IMR-90 (cell line): ENCODE measurements around the gene HES7. TPM values are rescaled to one million over a fixed set of nuclear protein-coding genes. Genes with fewer than 3 reads are reported as not detected.

Experiments
- ATAC-seq: fragments of 200-7000 bp; cut with Tn5 transposase; 2 replicates; pipeline ENCODE4 v1.9.1; 2020; ENCODE audit warnings: low read depth, mild to moderate bottlenecking, moderate library complexity
- BruUV-seq: library from RNA; stranded (reverse); fragments of 400-500 nt; replicated peaks from 2 replicates; lab custom pipeline; 2021; lab: Mats Ljungman, UMichigan
- CTCF ChIA-PET: fragments of 300-600 bp; formaldehyde crosslinking; extraction: SDS; loops from one replicate; lab custom pipeline; 2021; ENCODE audit warnings: antibody characterized with exemption; lab: Yijun Ruan, JAX
- POLR2A ChIA-PET: fragments of 300-600 bp; sonication (Branson Sonifier 250); formaldehyde crosslinking; loops from one replicate; lab custom pipeline; 2022; ENCODE audit warnings: antibody characterized with exemption; ENCODE audit not compliant: unreplicated experiment; lab: Charles Lee
- DNase-seq: peaks from one replicate; pipeline ENCODE4 v3.0.0; 2013
- H2AFZ ChIP-seq: replicated peaks from 2 replicates; pipeline ENCODE3; 2013; ENCODE audit warnings: low read length, mild to moderate bottlenecking; ENCODE audit not compliant: poor library complexity
- H2AK5ac ChIP-seq: 2 replicates; pipeline ENCODE4 v1.6.1; 2013; ENCODE audit warnings: low read depth, low read length, inconsistent platforms
- H2AK9ac ChIP-seq: replicated peaks from 2 replicates; pipeline ENCODE3; 2013; ENCODE audit warnings: mild to moderate bottlenecking, low read depth, low read length, moderate library complexity; ENCODE audit not compliant: poor library complexity
- H2BK120ac ChIP-seq: 2 replicates; pipeline ENCODE4 v1.6.1; 2013; ENCODE audit warnings: low read depth, low read length, inconsistent platforms
- H2BK15ac ChIP-seq: 3 replicates; pipeline ENCODE4 v1.6.1; 2013; ENCODE audit warnings: low read depth, low read length, inconsistent platforms
- H2BK20ac ChIP-seq: 2 replicates; pipeline ENCODE4 v1.6.1; 2013; ENCODE audit warnings: low read depth, mild to moderate bottlenecking, inconsistent platforms, low read length, moderate library complexity
- H2BK5ac ChIP-seq: 2 replicates; pipeline ENCODE4 v1.6.1; 2013; ENCODE audit warnings: mild to moderate bottlenecking, low read depth, low read length, inconsistent platforms; ENCODE audit not compliant: poor library complexity, severe bottlenecking
- H3K14ac ChIP-seq: replicated peaks from 2 replicates; pipeline ENCODE4 v1.6.1; 2013; ENCODE audit warnings: low read depth, low read length, inconsistent platforms
- H3K18ac ChIP-seq: 2 replicates; pipeline ENCODE4 v1.6.1; 2013; ENCODE audit warnings: low read depth, low read length, control low read depth
- H3K23ac ChIP-seq: 2 replicates; pipeline ENCODE4 v1.6.1; 2013; ENCODE audit warnings: low read depth, low read length, inconsistent platforms
- H3K27ac ChIP-seq: 2 replicates; pipeline ENCODE4 v1.5.1; 2013; ENCODE audit warnings: mild to moderate bottlenecking, control low read depth, low read length; ENCODE audit not compliant: insufficient read depth
- H3K27me3 ChIP-seq: 2 replicates; pipeline ENCODE4 v1.6.1; 2013; ENCODE audit warnings: low read length; ENCODE audit not compliant: control insufficient read depth, insufficient read depth
- H3K36me3 ChIP-seq: 2 replicates; pipeline ENCODE4 v1.6.1; 2013; ENCODE audit warnings: low read length, mixed read lengths; ENCODE audit not compliant: control insufficient read depth, insufficient read depth
- H3K4ac ChIP-seq: 2 replicates; pipeline ENCODE4 v1.6.1; 2013; ENCODE audit warnings: low read depth, low read length, inconsistent platforms
- H3K4me1 ChIP-seq: 2 replicates; pipeline ENCODE4 v1.6.1; 2013; ENCODE audit warnings: low read length, mixed read lengths; ENCODE audit not compliant: control insufficient read depth, insufficient read depth
- H3K4me2 ChIP-seq: 2 replicates; pipeline ENCODE4 v1.6.1; 2013; ENCODE audit warnings: low read depth, mild to moderate bottlenecking, control low read depth, low read length, moderate library complexity
- H3K4me3 ChIP-seq: 2 replicates; pipeline ENCODE4 v1.5.1; 2013; ENCODE audit warnings: low read depth, mild to moderate bottlenecking, control low read depth, low read length, moderate library complexity; ENCODE audit not compliant: insufficient read depth
- H3K56ac ChIP-seq: 2 replicates; pipeline ENCODE4 v1.6.1; 2013; ENCODE audit warnings: low read length, inconsistent platforms; ENCODE audit not compliant: insufficient read depth; ENCODE audit errors: extremely low read depth
- H3K79me1 ChIP-seq, 2 experiments: 2 replicates each; pipeline ENCODE4 v1.6.1; 2013; ENCODE audit warnings: low read length in 2 of 2, inconsistent platforms in 1 of 2, low read depth in 1 of 2
- H3K9ac ChIP-seq: 2 replicates; pipeline ENCODE4 v1.6.1; 2013; ENCODE audit warnings: low read depth, low read length, control low read depth
- H3K9me1 ChIP-seq: 2 replicates; pipeline ENCODE4 v1.6.1; 2013; ENCODE audit warnings: low read length, inconsistent platforms; ENCODE audit not compliant: insufficient read depth
- H3K9me3 ChIP-seq: 2 replicates; pipeline ENCODE4 v1.6.1; 2013; ENCODE audit warnings: low read length; ENCODE audit not compliant: control insufficient read depth, insufficient read depth
- H4K20me1 ChIP-seq: 2 replicates; pipeline ENCODE4 v1.6.1; 2013; ENCODE audit warnings: low read length, inconsistent platforms; ENCODE audit not compliant: insufficient read depth
- H4K5ac ChIP-seq: 2 replicates; pipeline ENCODE4 v1.6.1; 2013; ENCODE audit warnings: mild to moderate bottlenecking, low read depth, low read length, control low read depth
- H4K8ac ChIP-seq, 2 experiments: 2 replicates each; pipeline ENCODE4 v1.6.1; 2013; ENCODE audit warnings: low read depth in 2 of 2, low read length in 2 of 2, control low read depth in 1 of 2, inconsistent platforms in 1 of 2
- H4K91ac ChIP-seq: 2 replicates; pipeline ENCODE4 v1.6.1; 2013; ENCODE audit warnings: low read depth, low read length, inconsistent platforms; ENCODE audit not compliant: insufficient read depth
- BHLHE40 ChIP-seq: fragments of 150-350 bp; IDR thresholded peaks from 2 replicates; pipeline ENCODE4 v1.6.1; 2016; ENCODE audit warnings: mild to moderate bottlenecking, low read depth, low read length
- CEBPB ChIP-seq: IDR thresholded peaks from 2 replicates; pipeline ENCODE4 v1.6.1; 2012; ENCODE audit warnings: low read depth, low read length, improper control_type of control experiment
- MAFK ChIP-seq: IDR thresholded peaks from 2 replicates; pipeline ENCODE4 v1.6.1; 2012; ENCODE audit warnings: low read depth, low read length, improper control_type of control experiment
- MAZ ChIP-seq: IDR thresholded peaks from 2 replicates; pipeline ENCODE4 v1.6.1; 2012; ENCODE audit warnings: low read depth, mild to moderate bottlenecking, low read length, improper control_type of control experiment, moderate library complexity, borderline replicate concordance
- MXI1 ChIP-seq: IDR thresholded peaks from 2 replicates; pipeline ENCODE4 v1.6.1; 2012; ENCODE audit warnings: low read depth, mild to moderate bottlenecking, low read length, moderate library complexity, borderline replicate concordance
- NFE2L2 ChIP-seq: fragments of 150-350 bp; IDR thresholded peaks from 2 replicates; pipeline ENCODE4 v1.6.1; 2016; ENCODE audit warnings: low read depth, mild to moderate bottlenecking, low read length
- POLR2A ChIP-seq: IDR thresholded peaks from 2 replicates; pipeline ENCODE4 v1.6.1; 2012; ENCODE audit warnings: mild to moderate bottlenecking, low read depth, low read length
- RAD21 ChIP-seq: IDR thresholded peaks from 2 replicates; pipeline ENCODE4 v1.6.1; 2012; ENCODE audit warnings: low read length, improper control_type of control experiment
- RCOR1 ChIP-seq: IDR thresholded peaks from 2 replicates; pipeline ENCODE4 v1.6.1; 2012; ENCODE audit warnings: mild to moderate bottlenecking, low read length, improper control_type of control experiment; ENCODE audit not compliant: insufficient replicate concordance
- RFX5 ChIP-seq: IDR thresholded peaks from 2 replicates; pipeline ENCODE4 v1.8.0; 2012; ENCODE audit warnings: low read depth, mild to moderate bottlenecking, low read length, moderate library complexity
- SMC3 ChIP-seq: fragments of 150-350 bp; IDR thresholded peaks from 2 replicates; pipeline ENCODE4 v1.6.1; 2016; ENCODE audit warnings: low read depth, mild to moderate bottlenecking, antibody characterized with exemption, low read length, moderate library complexity
- WGBS, 2 experiments: methylation state at CpG; one replicate each; pipeline versions ENCODE4 v1.1.5 to v1.1.7; 2013; ENCODE audit warnings: missing lambda C conversion rate in 2 of 2; ENCODE audit not compliant: insufficient read length in 1 of 2; ENCODE audit errors: extremely low coverage in 2 of 2; 5-methylcytosine and 5-hydroxymethylcytosine counted together
- dilution Hi-C: fragments of 300-500 bp; cut with HindIII; formaldehyde crosslinking; loops from one replicate; pipeline ENCODE4 v1.14.3; 2018; ENCODE audit warnings: low sequenced_read_pairs; ENCODE audit not compliant: unreplicated experiment
- in situ Hi-C: fragments of 300-500 bp; cut with MboI; formaldehyde crosslinking; loops from 3 replicates; pipeline ENCODE4 v1.14.3; 2019; ENCODE audit warnings: low sequenced_read_pairs, inconsistent platforms, mixed read lengths
- intact Hi-C: fragments of 100-400 bp; cut with micrococcal nuclease; formaldehyde crosslinking; loops from 2 replicates; pipeline ENCODE4 v1.10.0; 2022
- polyA plus RNA-seq, 3 experiments: library from polyadenylated mRNA; depleted of rRNA; stranded (reverse); fragments of >200 nt; gene quantifications; 2 replicates each; pipeline ENCODE4 v1.2.3, GENCODE V29; 2012; ENCODE audit warnings: low replicate concordance in 1 of 3
- total RNA-seq: library from RNA; depleted of rRNA; stranded (reverse); fragments of >200 nt; gene quantifications from 2 replicates; pipeline ENCODE4 v1.2.3, GENCODE V29; 2012
- TF ChIP-seq, protein P1 (sequence below): conservative IDR thresholded peaks from 2 replicates; pipeline ENCODE4 v1.5.1; 2012; ENCODE audit warnings: mild to moderate bottlenecking, low read depth, low read length, improper control_type of control experiment
- TF ChIP-seq, protein P2 (sequence below): fragments of 150-350 bp; IDR thresholded peaks from 2 replicates; pipeline ENCODE4 v1.6.1; 2017; ENCODE audit warnings: mild to moderate bottlenecking, antibody characterized with exemption, low read length, low read depth
- TF ChIP-seq, protein P3 (sequence below): fragments of 150-350 bp; IDR thresholded peaks from 2 replicates; pipeline ENCODE4 v1.6.1; 2016; ENCODE audit warnings: low read depth, mild to moderate bottlenecking, low read length, moderate library complexity, borderline replicate concordance

The HES7 gene
- total and polyA plus RNA-seq, 2 of the 4 experiments (the other 2 are of a cell fraction), result 0.43 TPM; not detected in 1

DNA sequence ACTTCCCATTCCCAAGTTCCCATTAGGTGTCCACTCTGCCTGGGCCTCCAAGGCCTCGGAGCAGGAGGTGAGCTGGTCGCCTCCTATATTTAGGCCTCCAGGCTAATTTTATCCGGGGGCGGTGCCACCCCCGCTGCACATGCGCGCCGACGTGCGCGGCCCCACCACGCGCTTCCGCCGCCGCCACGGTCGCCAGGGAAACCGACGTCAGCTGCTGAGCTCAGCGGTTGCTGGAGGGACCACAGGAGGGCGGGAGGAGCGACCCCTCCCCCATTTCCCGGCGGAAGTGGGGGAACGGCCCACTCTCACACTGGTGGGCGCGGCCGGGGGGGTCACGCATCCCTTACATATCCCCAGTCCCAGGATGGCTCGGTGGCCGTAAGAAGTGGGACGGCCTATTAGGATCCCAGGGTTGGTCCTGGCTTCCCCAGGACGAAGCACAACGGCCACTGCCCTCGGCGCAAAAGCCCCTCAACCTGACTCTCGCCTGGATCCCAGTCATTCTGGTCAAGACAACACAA, 27.3 kb upstream of the HES7 start:
- H3K9ac ChIP-seq, result peak overlapping the region; percentile 76
- intact Hi-C loops (no loop called here), in situ Hi-C loops (loop anchor here (25.0 kb wide), 1 partner anchor 914 kb away; the partner anchor contains the start of genes DVL2, GABARAP and PHF23), dilution Hi-C loops (no loop called here)
- peak overlapping the region; percentile 77 for H3K14ac ChIP-seq
- peak overlapping the region in 1 of 2 experiments; percentile 79; a peak in 2 of 4 replicates for H4K8ac ChIP-seq
- peak overlapping the region; percentile 90 for H2AK9ac ChIP-seq
- H3K56ac ChIP-seq, result no peak overlapping the region
- DNase-seq (peak; percentile 90), ATAC-seq (peak; percentile 53)
- peaks cover 22% of the 10 kb centered on the region for H3K9me1 ChIP-seq
- peak overlapping the region; percentile 9 for H4K5ac ChIP-seq
- H2BK20ac ChIP-seq, result no peak overlapping the region
- ChIA-PET CTCF (interaction anchor here (0.6 to 1.5 kb wide), 3 partner anchors 9 to 32 kb away, joined by 3 read pairs; no protein-coding TSS in a partner anchor), POLR2A (interaction anchor here (0.5 kb wide), 1 partner anchor 97 kb away, joined by 3 read pairs; the partner anchor contains the start of gene CTC1)
- peak overlapping the region; percentile 73 for H3K27ac ChIP-seq
- peak overlapping the region; percentile 77 for H3K23ac ChIP-seq
- H3K27me3 ChIP-seq, result no peaks in the 10 kb centered on the region
- 0% methylated on average over 9 of the region's 38 CpGs; no CpG with 5 or more reads in 1 of the 2 experiments for WGBS, 2 experiments
- peak overlapping the region; percentile 24; the same call in 1 of the 2 replicates for H3K18ac ChIP-seq
- H2AFZ ChIP-seq, result peak overlapping the region; percentile 88
- H3K79me1 ChIP-seq, result peaks cover 3 to 37% of the 10 kb centered on the region in 2 experiments; a peak in 2 of 4 replicates
- H2AK5ac ChIP-seq, result peak overlapping the region; percentile 71
- H2BK15ac ChIP-seq, result peak overlapping the region; percentile 40; the same call in 1 of the 3 replicates
- peak overlapping the region; percentile 96 for H3K4me2 ChIP-seq
- peak overlapping the region; percentile 59 for H3K4me3 ChIP-seq
- no peaks in the 10 kb centered on the region for H3K9me3 ChIP-seq
- BruUV-seq, result no TSS peak
- peaks cover 32% of the 10 kb centered on the region for H3K36me3 ChIP-seq
- H4K91ac ChIP-seq, result peak overlapping the region; percentile 73
- H2BK5ac ChIP-seq, result peak overlapping the region; percentile 59
- peak overlapping the region; percentile 83 for H3K4ac ChIP-seq
- peaks cover 9% of the 10 kb centered on the region for H4K20me1 ChIP-seq
- peaks cover 21% of the 10 kb centered on the region for H3K4me1 ChIP-seq
- peak overlapping the region; percentile 53; the same call in 1 of the 2 replicates for H2BK120ac ChIP-seq
- TF ChIP-seq CEBPB (no peak), MAZ (peak; percentile 98), MXI1 (peak; percentile 95), MAFK (peak; percentile 84), NFE2L2 (no peak), RFX5 (peak; percentile 80), RAD21 (no peak), POLR2A (peak; percentile 95), BHLHE40 (peak; percentile 84), RCOR1 (no peak), SMC3 (peak; percentile 7; the same call in 1 of the 2 replicates)
- TF ChIP-seq, protein P1, sequence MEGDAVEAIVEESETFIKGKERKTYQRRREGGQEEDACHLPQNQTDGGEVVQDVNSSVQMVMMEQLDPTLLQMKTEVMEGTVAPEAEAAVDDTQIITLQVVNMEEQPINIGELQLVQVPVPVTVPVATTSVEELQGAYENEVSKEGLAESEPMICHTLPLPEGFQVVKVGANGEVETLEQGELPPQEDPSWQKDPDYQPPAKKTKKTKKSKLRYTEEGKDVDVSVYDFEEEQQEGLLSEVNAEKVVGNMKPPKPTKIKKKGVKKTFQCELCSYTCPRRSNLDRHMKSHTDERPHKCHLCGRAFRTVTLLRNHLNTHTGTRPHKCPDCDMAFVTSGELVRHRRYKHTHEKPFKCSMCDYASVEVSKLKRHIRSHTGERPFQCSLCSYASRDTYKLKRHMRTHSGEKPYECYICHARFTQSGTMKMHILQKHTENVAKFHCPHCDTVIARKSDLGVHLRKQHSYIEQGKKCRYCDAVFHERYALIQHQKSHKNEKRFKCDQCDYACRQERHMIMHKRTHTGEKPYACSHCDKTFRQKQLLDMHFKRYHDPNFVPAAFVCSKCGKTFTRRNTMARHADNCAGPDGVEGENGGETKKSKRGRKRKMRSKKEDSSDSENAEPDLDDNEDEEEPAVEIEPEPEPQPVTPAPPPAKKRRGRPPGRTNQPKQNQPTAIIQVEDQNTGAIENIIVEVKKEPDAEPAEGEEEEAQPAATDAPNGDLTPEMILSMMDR, result no peak
- TF ChIP-seq, protein P2, sequence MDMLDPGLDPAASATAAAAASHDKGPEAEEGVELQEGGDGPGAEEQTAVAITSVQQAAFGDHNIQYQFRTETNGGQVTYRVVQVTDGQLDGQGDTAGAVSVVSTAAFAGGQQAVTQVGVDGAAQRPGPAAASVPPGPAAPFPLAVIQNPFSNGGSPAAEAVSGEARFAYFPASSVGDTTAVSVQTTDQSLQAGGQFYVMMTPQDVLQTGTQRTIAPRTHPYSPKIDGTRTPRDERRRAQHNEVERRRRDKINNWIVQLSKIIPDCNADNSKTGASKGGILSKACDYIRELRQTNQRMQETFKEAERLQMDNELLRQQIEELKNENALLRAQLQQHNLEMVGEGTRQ, result peak; percentile 58
- TF ChIP-seq, protein P3, sequence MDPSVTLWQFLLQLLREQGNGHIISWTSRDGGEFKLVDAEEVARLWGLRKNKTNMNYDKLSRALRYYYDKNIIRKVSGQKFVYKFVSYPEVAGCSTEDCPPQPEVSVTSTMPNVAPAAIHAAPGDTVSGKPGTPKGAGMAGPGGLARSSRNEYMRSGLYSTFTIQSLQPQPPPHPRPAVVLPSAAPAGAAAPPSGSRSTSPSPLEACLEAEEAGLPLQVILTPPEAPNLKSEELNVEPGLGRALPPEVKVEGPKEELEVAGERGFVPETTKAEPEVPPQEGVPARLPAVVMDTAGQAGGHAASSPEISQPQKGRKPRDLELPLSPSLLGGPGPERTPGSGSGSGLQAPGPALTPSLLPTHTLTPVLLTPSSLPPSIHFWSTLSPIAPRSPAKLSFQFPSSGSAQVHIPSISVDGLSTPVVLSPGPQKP, result no peak
